D721Med (cell line): ENCODE results near the gene SPEF1.

ENCODE experiments used
- DNase-seq: peaks from one replicate; pipeline ENCODE4 v3.0.0; 2011; ENCODE audit warnings: low spot score; ENCODE audit not compliant: insufficient read length
- FAIRE-seq: peaks from 2 replicates; lab custom pipeline; 2011; peaks lifted over from hg19 to GRCh38; lab: Jason Lieb, UNC
- TF ChIP-seq, protein P1 (sequence below): IDR thresholded peaks from 2 replicates; pipeline ENCODE4 v1.5.1; 2012; ENCODE audit warnings: mild to moderate bottlenecking, control low read depth; ENCODE audit not compliant: insufficient read depth; ENCODE audit errors: missing control alignments

The SPEF1 gene

DNA sequence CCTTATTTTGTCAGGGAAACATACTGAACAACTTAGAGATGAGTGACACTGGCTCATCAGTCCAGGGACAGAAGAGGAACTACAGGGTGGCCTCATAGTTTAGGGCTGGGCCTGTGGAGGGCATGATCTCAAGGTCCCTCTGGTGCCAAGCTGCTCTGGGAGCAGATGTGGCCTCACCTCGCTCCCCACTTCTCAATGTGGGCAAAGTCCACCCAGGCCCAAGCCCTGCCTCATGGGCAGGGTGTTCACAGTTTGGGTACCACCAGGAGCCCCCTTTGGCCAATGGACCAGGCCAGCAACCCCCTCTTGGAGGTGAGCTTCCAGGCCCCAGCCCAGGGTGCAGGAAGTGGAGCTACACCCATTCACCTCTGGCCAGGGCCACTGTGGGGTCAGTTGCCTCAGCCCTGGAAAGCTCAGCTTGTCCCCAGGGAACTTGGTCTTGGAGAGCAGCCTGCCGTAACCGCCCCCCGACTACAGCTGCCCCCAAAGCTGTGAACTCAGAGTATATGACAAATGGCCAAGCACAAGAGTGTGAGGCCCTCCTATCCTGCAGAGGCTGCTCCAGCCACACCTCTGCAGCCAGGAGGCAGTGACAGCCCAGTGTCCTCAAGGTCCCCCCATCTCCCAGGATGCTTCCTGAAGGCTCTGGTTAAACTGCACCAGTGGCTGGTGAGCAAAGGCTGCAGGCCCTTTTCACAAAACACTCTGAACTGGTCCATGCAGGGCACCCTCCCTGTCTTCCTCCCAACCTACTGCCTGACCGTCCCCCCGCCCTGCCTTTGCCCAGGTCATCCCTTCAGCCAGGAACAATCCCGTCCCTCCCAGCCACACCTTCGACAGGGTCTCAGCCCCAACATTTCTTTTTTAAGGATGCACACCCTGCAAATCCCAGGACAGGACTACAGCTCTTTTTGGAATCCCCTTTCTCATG lies 17.3 kb downstream of the SPEF1 start:
- FAIRE-seq (no peak), DNase-seq (no peak)
- TF ChIP-seq, protein P1, sequence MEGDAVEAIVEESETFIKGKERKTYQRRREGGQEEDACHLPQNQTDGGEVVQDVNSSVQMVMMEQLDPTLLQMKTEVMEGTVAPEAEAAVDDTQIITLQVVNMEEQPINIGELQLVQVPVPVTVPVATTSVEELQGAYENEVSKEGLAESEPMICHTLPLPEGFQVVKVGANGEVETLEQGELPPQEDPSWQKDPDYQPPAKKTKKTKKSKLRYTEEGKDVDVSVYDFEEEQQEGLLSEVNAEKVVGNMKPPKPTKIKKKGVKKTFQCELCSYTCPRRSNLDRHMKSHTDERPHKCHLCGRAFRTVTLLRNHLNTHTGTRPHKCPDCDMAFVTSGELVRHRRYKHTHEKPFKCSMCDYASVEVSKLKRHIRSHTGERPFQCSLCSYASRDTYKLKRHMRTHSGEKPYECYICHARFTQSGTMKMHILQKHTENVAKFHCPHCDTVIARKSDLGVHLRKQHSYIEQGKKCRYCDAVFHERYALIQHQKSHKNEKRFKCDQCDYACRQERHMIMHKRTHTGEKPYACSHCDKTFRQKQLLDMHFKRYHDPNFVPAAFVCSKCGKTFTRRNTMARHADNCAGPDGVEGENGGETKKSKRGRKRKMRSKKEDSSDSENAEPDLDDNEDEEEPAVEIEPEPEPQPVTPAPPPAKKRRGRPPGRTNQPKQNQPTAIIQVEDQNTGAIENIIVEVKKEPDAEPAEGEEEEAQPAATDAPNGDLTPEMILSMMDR = no peak

DNA sequence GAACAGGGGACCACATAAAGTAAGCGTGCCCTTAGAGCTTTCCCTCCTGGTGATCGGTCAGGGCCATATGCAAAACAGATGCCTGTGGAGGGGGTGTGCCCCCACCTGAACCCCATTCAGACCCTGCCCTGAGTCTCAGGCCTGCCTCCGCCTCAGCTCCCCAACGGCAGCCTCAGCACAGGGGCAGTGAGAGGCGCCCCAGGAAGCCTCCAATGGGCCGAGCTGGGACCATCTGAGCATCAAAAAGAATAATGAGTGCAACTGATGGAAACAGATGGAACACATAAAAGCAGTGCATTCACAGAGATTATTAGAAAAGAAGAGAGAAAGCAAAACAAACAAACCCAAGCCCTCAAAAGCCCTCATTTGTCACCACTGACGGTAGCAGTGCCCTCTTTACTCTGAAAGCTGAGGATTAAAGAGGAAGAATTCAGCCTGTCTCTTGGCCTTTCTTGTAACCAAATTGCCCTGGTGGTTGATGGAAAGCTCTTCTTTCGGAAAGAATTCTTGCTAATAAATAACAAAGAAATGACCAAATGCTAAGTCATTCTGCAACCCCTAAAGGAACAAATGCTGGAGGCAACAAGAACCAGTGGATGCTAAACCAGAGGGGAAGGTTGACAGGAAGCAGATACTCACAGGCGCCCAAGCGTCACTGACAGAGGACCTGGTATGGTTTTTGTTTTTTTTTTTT lies 20.4 kb downstream of the SPEF1 start:
- FAIRE-seq (no peak), DNase-seq (no peak)
- TF ChIP-seq, protein P1 = no peak

DNA sequence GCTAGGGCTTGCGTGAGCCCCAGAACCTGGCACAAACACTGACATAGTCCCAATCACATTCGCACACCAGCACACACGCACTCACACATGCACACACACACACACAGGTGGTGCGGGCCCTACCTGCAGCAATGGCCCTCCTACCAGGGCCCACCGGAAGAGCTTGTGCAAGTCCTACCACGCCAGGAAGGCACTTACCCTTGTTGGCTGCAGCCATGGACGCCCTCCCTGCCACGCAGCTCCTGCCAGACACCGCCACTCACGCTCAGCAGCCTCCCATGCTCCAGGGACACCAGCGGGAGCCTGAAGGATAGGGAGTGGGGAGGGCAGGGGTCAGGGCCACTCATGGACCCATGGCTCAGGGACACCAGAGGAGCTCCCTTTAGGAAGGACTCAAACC lies 21.4 kb downstream of the SPEF1 start:
- TF ChIP-seq, protein P1 = no peak

DNA sequence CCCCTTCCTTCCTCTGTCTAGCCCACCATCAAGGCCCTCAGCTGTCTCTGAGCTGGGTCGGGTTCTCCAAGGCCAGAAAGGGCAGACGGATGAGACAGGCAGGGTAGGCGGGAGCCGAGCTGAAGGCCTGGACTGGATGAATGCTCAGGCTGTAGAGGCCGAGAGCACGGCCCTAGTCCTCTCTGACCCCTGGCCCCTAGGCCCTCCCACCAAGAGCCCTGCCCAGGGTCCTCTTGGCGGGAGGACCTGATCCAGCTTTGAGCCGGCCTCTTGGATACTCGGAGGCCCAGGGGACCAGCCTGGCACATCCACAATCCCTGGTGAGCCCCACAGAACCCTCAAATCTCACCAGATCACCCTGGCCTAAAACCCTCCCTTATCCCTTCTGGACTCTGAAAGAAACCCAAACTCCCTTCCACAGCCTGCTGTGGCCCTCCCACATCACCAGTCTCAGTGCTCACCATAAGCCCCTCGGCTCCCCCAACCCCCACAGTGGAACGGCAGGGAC lies 21.9 kb downstream of the SPEF1 start:
- no peak for FAIRE-seq
- TF ChIP-seq, protein P1 = no peak
- DNase-seq = no peak

More for the DNA sequence above, 21.4 kb downstream of the SPEF1 start:
- no peak for DNase-seq
- FAIRE-seq = no peak

DNA sequence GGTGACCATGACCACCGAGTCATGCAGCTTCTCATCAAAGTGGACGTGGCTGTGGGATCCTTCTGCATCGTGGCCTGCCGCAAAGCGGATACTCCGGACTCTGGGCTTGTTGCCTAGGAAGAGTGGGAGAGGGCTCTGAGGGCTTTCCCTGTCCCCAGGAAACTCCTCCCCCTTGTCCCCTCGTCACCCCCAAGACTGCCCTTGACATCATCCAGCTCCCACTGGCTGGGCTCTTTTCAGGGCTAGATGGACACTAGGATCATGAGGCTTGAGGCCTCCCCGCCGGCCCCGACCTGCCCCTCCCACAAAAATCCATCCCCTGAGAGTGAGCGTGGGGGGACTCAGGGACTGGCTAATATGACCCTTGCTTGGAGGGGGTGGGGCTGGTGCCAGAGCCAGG lies 22.7 kb downstream of the SPEF1 start:
- no peak for DNase-seq
- TF ChIP-seq, protein P1 = no peak
- FAIRE-seq = no peak

DNA sequence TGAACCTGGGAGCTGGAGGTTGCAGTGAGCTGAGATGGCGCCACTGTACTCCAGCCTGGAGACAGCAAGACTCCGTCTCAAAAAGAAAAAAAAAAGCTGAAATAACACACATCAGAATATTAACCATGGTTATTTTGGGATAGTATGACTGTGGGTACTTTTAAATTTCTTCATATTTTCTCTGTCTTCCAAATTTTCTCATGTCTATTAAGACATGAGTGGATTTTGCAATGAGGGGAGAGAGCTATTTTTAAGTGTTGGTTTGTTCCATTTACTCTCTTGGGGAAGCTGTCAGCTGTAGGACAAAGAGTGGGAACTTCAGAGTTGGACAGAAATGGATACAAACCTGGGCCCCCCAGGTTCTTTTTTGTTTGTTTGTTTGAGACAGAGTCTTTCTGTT lies 24.0 kb downstream of the SPEF1 start:
- no peak for DNase-seq
- TF ChIP-seq, protein P1 = no peak
- no peak for FAIRE-seq
